WTC11 (cell line): Measurements from ENCODE around the gene SCD5.

Experiments used
- NR2C2 ChIP-seq: sonication (generic); formaldehyde crosslinking; IDR thresholded peaks from 2 replicates; pipeline ENCODE4 v1.8.0; 2022; ENCODE audit warnings: mild to moderate bottlenecking, missing genetic modification reagents
- TF ChIP-seq, protein P1 (sequence below): sonication (generic); formaldehyde crosslinking; IDR thresholded peaks from 2 replicates; pipeline ENCODE4 v1.8.1; 2023; ENCODE audit warnings: mild to moderate bottlenecking, missing genetic modification reagents, moderate library complexity
- TF ChIP-seq, protein P2 (sequence below): fragments of 200-600 bp; IDR thresholded peaks from 2 replicates; pipeline ENCODE4 v1.8.0; 2022; ENCODE audit warnings: antibody characterized with exemption
- TF ChIP-seq, protein P3 (sequence below): sonication (generic); formaldehyde crosslinking; IDR thresholded peaks from 2 replicates; pipeline ENCODE4 v1.8.0; 2022; ENCODE audit warnings: mild to moderate bottlenecking, missing genetic modification reagents

DNA sequence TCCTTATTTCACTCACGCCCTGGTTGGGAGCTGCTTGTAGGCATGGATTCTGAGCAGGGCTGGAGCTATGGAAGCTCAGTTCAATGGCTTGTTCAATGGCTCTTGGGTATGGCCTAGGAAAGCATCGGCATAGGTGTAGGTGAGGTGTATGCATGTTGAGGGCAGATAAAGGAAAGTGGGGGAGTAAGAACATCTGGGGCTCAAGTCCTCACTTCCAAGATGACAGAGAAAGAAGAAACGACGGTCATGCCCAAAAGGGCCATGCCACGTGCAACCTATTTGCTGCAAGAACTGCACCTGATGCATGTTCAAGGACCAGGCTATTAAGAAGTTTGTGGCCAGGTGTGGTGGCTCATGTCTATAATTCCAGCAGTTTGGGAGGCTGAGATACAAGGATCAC is 23.4 kb downstream of the SCD5 start:
- TF ChIP-seq, protein P1, sequence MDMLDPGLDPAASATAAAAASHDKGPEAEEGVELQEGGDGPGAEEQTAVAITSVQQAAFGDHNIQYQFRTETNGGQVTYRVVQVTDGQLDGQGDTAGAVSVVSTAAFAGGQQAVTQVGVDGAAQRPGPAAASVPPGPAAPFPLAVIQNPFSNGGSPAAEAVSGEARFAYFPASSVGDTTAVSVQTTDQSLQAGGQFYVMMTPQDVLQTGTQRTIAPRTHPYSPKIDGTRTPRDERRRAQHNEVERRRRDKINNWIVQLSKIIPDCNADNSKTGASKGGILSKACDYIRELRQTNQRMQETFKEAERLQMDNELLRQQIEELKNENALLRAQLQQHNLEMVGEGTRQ (CRISPR knock-in tag), result no peak
- TF ChIP-seq, protein P2, sequence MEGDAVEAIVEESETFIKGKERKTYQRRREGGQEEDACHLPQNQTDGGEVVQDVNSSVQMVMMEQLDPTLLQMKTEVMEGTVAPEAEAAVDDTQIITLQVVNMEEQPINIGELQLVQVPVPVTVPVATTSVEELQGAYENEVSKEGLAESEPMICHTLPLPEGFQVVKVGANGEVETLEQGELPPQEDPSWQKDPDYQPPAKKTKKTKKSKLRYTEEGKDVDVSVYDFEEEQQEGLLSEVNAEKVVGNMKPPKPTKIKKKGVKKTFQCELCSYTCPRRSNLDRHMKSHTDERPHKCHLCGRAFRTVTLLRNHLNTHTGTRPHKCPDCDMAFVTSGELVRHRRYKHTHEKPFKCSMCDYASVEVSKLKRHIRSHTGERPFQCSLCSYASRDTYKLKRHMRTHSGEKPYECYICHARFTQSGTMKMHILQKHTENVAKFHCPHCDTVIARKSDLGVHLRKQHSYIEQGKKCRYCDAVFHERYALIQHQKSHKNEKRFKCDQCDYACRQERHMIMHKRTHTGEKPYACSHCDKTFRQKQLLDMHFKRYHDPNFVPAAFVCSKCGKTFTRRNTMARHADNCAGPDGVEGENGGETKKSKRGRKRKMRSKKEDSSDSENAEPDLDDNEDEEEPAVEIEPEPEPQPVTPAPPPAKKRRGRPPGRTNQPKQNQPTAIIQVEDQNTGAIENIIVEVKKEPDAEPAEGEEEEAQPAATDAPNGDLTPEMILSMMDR, result no peak
- TF ChIP-seq, protein P3, sequence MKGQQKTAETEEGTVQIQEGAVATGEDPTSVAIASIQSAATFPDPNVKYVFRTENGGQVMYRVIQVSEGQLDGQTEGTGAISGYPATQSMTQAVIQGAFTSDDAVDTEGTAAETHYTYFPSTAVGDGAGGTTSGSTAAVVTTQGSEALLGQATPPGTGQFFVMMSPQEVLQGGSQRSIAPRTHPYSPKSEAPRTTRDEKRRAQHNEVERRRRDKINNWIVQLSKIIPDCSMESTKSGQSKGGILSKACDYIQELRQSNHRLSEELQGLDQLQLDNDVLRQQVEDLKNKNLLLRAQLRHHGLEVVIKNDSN, result no peak
- no peak for TF ChIP-seq NR2C2
